IMR-90 (cell line): Measurements from ENCODE around the gene ASB13.

Source experiments
- BHLHE40 ChIP-seq: fragments of 150-350 bp; IDR thresholded peaks from 2 replicates; pipeline ENCODE4 v1.6.1; 2016; ENCODE audit warnings: mild to moderate bottlenecking, low read depth, low read length
- CEBPB ChIP-seq: IDR thresholded peaks from 2 replicates; pipeline ENCODE4 v1.6.1; 2012; ENCODE audit warnings: low read depth, low read length, improper control_type of control experiment
- CHD1 ChIP-seq: IDR thresholded peaks from 2 replicates; pipeline ENCODE4 v1.6.1; 2012; ENCODE audit warnings: low read depth, low read length, improper control_type of control experiment
- POLR2A ChIP-seq: IDR thresholded peaks from 2 replicates; pipeline ENCODE4 v1.6.1; 2012; ENCODE audit warnings: mild to moderate bottlenecking, low read depth, low read length
- RAD21 ChIP-seq: IDR thresholded peaks from 2 replicates; pipeline ENCODE4 v1.6.1; 2012; ENCODE audit warnings: low read length, improper control_type of control experiment
- RFX5 ChIP-seq: IDR thresholded peaks from 2 replicates; pipeline ENCODE4 v1.8.0; 2012; ENCODE audit warnings: low read depth, mild to moderate bottlenecking, low read length, moderate library complexity
- SMC3 ChIP-seq: fragments of 150-350 bp; IDR thresholded peaks from 2 replicates; pipeline ENCODE4 v1.6.1; 2016; ENCODE audit warnings: low read depth, mild to moderate bottlenecking, antibody characterized with exemption, low read length, moderate library complexity
- TF ChIP-seq, protein P1 (sequence below): conservative IDR thresholded peaks from 2 replicates; pipeline ENCODE4 v1.5.1; 2012; ENCODE audit warnings: mild to moderate bottlenecking, low read depth, low read length, improper control_type of control experiment
- TF ChIP-seq, protein P2 (sequence below): fragments of 150-350 bp; IDR thresholded peaks from 2 replicates; pipeline ENCODE4 v1.6.1; 2017; ENCODE audit warnings: mild to moderate bottlenecking, antibody characterized with exemption, low read length, low read depth

DNA sequence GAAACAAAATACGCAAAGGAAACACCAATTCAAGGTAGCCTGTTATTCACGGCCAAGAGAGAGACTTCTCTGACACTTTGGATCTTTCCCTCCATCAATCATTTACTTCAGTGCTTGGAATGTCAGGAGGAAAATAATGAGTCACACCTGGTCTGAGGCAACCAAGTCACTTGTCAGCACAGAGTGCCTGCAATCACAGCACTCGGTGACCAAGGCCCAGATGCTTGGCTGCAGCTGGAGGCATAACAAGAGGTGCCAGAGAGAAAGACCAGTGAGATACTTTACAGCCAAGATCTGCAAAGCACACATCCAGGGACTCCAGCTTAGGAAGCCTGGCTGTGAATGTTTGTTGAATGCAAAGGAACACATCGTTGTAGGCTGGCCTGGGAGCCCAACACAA lies 33.9 kb downstream of the ASB13 start:
- TF ChIP-seq RAD21: no peak
- no peak for TF ChIP-seq POLR2A
- TF ChIP-seq, protein P1, sequence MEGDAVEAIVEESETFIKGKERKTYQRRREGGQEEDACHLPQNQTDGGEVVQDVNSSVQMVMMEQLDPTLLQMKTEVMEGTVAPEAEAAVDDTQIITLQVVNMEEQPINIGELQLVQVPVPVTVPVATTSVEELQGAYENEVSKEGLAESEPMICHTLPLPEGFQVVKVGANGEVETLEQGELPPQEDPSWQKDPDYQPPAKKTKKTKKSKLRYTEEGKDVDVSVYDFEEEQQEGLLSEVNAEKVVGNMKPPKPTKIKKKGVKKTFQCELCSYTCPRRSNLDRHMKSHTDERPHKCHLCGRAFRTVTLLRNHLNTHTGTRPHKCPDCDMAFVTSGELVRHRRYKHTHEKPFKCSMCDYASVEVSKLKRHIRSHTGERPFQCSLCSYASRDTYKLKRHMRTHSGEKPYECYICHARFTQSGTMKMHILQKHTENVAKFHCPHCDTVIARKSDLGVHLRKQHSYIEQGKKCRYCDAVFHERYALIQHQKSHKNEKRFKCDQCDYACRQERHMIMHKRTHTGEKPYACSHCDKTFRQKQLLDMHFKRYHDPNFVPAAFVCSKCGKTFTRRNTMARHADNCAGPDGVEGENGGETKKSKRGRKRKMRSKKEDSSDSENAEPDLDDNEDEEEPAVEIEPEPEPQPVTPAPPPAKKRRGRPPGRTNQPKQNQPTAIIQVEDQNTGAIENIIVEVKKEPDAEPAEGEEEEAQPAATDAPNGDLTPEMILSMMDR: no peak
- no peak for TF ChIP-seq SMC3
- no peak for TF ChIP-seq RFX5
- TF ChIP-seq BHLHE40: no peak
- TF ChIP-seq CEBPB: no peak
- TF ChIP-seq, protein P2, sequence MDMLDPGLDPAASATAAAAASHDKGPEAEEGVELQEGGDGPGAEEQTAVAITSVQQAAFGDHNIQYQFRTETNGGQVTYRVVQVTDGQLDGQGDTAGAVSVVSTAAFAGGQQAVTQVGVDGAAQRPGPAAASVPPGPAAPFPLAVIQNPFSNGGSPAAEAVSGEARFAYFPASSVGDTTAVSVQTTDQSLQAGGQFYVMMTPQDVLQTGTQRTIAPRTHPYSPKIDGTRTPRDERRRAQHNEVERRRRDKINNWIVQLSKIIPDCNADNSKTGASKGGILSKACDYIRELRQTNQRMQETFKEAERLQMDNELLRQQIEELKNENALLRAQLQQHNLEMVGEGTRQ: no peak
- no peak for TF ChIP-seq CHD1
